Thyroid gland (tissue), 4 donors: ENCODE data around the gene PCCA. TPM values are rescaled to one million over a fixed set of nuclear protein-coding genes. Genes with fewer than 3 reads are reported as not detected.

Experiments used
- DNase-seq, 2 donors: peaks; one replicate each; pipeline ENCODE4 v3.0.0-alpha.2; 2019
- H3K27ac ChIP-seq, 3 donors: fragments of 200-600 bp; sonication (generic); 1 replicate in 2 of 3; 2 replicates in 1 of 3; pipeline ENCODE4 v1.5.1; 2016 to 2019; ENCODE audit warnings: mild to moderate bottlenecking in 1 of 3, moderate library complexity in 1 of 3
- H3K27me3 ChIP-seq: fragments of 200-600 bp; sonication (generic); one replicate; pipeline ENCODE4 v1.5.1; 2019
- H3K36me3 ChIP-seq, 2 donors: fragments of 200-600 bp; sonication (generic); one replicate each; pipeline ENCODE4 v1.5.1; 2016 to 2019
- H3K4me1 ChIP-seq, 2 donors: fragments of 200-600 bp; sonication (generic); one replicate each; pipeline ENCODE4 v1.5.1; 2017 to 2019
- H3K4me3 ChIP-seq, 3 donors: fragments of 200-600 bp; sonication (generic); replicated peaks in 1 of 3; 1 replicate in 2 of 3; 2 replicates in 1 of 3; pipeline ENCODE4 v1.5.1; 2016; ENCODE audit warnings: mild to moderate bottlenecking in 1 of 3
- H3K9me3 ChIP-seq: fragments of 200-600 bp; sonication (generic); one replicate; pipeline ENCODE4 v1.5.1; 2017
- CTCF ChIP-seq, 6 experiments: fragments of 200-600 bp in 3 of 6; fragments of 450-650 bp in 3 of 6; sonication (generic) in 3 of 6; IDR thresholded peaks; one replicate each; pipeline ENCODE4 v1.5.1; 2016 to 2019; ENCODE audit warnings: antibody characterized with exemption in 6 of 6, mild to moderate bottlenecking in 2 of 6, inconsistent platforms in 1 of 6, moderate library complexity in 1 of 6
- POLR2A ChIP-seq, 2 donors: fragments of 450-650 bp; IDR thresholded peaks; one replicate each; pipeline ENCODE4 v1.6.1; 2017; ENCODE audit warnings: antibody characterized with exemption in 2 of 2, mild to moderate bottlenecking in 2 of 2, moderate library complexity in 1 of 2
- WGBS, 2 donors: methylation state at CpG; one replicate each; pipeline ENCODE4 v1.1.5; 2017; 5-methylcytosine and 5-hydroxymethylcytosine counted together
- intact Hi-C: fragments of 100-400 bp; cut with DNase I; formaldehyde crosslinking; loops from one replicate; pipeline ENCODE4 v1.15.1; 2023
- total RNA-seq, 4 donors: library from RNA; depleted of rRNA; stranded (reverse); fragments of >200 nt; gene quantifications; one replicate each; pipeline ENCODE4 v1.2.3, GENCODE V29; 2016

The PCCA gene
- 10 to 100 TPM; 54.3 to 95.2 (median 67.7) TPM for total RNA-seq

GRCh38 chr13:100088644-100089464, at the start of gene PCCA:
PCCA (plus strand) TSS chr13:100089093; CDS start chr13:100089121, 28 bp downstream.
- WGBS, 2 donors, result 0 to 4% methylated on average over 6 to 41 of the region's 77 CpGs

GRCh38 chr13:100039740-100040139, 49.2 kb upstream of the PCCA start:
- no peak for TF ChIP-seq POLR2A (IDR thresholded peaks at IDR 0.05)
- no peak for TF ChIP-seq CTCF (IDR thresholded peaks at IDR 0.05)
- Histone ChIP-seq H3K4me3 (no peak overlapping the region), H3K27ac (no peak overlapping the region), H3K4me1 (peaks cover 0 to 3% of the 10 kb centered on the region in 2 donors), H3K9me3 (no peaks in the 10 kb centered on the region), H3K27me3 (no peaks in the 10 kb centered on the region), H3K36me3 (no peaks in the 10 kb centered on the region)
- intact Hi-C loops, result no loop called here
- WGBS, 2 donors, result 53 to 57% methylated on average over 4 of the region's 4 CpGs
- no peak for DNase-seq

More at GRCh38 chr13:100088644-100089464, at the start of gene PCCA:
- peak within 1 kb of the TSS; percentile 44 to 84 (median 84) for H3K4me3 ChIP-seq
- peak; percentile 97 to 98 for DNase-seq
- TF ChIP-seq CTCF (IDR thresholded peaks at IDR 0.05), result peak in 1 of 6 experiments; percentile 9
- TF ChIP-seq POLR2A (IDR thresholded peaks at IDR 0.05), result peak in 1 of 2 donors; percentile 80
- H3K9me3 ChIP-seq, result no peaks in the 10 kb centered on the region
- peaks cover 15 to 22% of the 10 kb centered on the region in 2 donors for H3K4me1 ChIP-seq
- H3K27ac ChIP-seq, result peak within 1 kb of the TSS in 2 of 3 donors; percentile 78 to 80
- intact Hi-C loops, result loop anchor here (10.0 kb wide), 1 partner anchor 146 kb away; no protein-coding TSS in a partner anchor
- H3K27me3 ChIP-seq, result no peaks in the 10 kb centered on the region
- H3K36me3 ChIP-seq, result no peaks in the 10 kb centered on the region

GRCh38 chr13:100040196-100040595, 48.7 kb upstream of the PCCA start:
- Histone ChIP-seq H3K9me3 (no peaks in the 10 kb centered on the region), H3K27me3 (no peaks in the 10 kb centered on the region), H3K4me3 (no peak overlapping the region), H3K4me1 (peaks cover 0 to 6% of the 10 kb centered on the region in 2 donors), H3K36me3 (no peaks in the 10 kb centered on the region), H3K27ac (no peak overlapping the region)
- WGBS, 2 donors, result 26 to 29% methylated on average over 3 of the region's 3 CpGs
- intact Hi-C loops, result no loop called here
- TF ChIP-seq CTCF (IDR thresholded peaks at IDR 0.05) (no peak), POLR2A (IDR thresholded peaks at IDR 0.05) (no peak)
- DNase-seq, result no peak

- 40 to 49% methylated on average over 3 of the region's 3 CpGs for WGBS, 2 donors
- H3K27me3 ChIP-seq, result no peaks in the 10 kb centered on the region
Observed at GRCh38 chr13:100044936-100045335, 44.0 kb upstream of the PCCA start.

More at GRCh38 chr13:100044936-100045335, 44.0 kb upstream of the PCCA start:
- intact Hi-C loops, result no loop called here
- Histone ChIP-seq H3K36me3 (no peaks in the 10 kb centered on the region), H3K9me3 (no peaks in the 10 kb centered on the region), H3K27ac (no peak overlapping the region), H3K4me3 (no peak overlapping the region), H3K4me1 (peaks cover 0 to 6% of the 10 kb centered on the region in 2 donors)
- TF ChIP-seq POLR2A (IDR thresholded peaks at IDR 0.05) (no peak), CTCF (IDR thresholded peaks at IDR 0.05) (peak in 1 of 6 experiments; percentile 18)
- DNase-seq, result peak; percentile 21 to 48
